GM12878 (cell line): ENCODE measurements around the gene PDZD7. TPM values are rescaled to one million over a fixed set of nuclear protein-coding genes. Genes with fewer than 3 reads are reported as not detected.
A peak's percentile ranks its signal among the peaks of the same experiment; 100 is the strongest.

Source experiments
- ATF3 ChIP-seq: IDR thresholded peaks from 2 replicates; pipeline ENCODE4 v1.6.1; 2011; ENCODE audit warnings: low read depth, mild to moderate bottlenecking, low read length, moderate library complexity, borderline replicate concordance; ENCODE audit errors: extremely low read depth
- CHD2 ChIP-seq: IDR thresholded peaks from 2 replicates; pipeline ENCODE4 v1.6.1; 2011; ENCODE audit warnings: low read depth, low read length, improper control_type of control experiment, borderline replicate concordance
- HDGF ChIP-seq: fragments of 450-650 bp; IDR thresholded peaks from 2 replicates; pipeline ENCODE4 v1.6.1; 2016; ENCODE audit warnings: antibody characterized with exemption
- IRF4 ChIP-seq: IDR thresholded peaks from 2 replicates; pipeline ENCODE4 v1.6.1; 2011; ENCODE audit warnings: low read depth, low read length
- MLLT1 ChIP-seq: fragments of 450-650 bp; IDR thresholded peaks from 2 replicates; pipeline ENCODE4 v1.6.1; 2016; ENCODE audit warnings: mild to moderate bottlenecking
- RBBP5 ChIP-seq: fragments of 200-600 bp; sonication (generic); conservative IDR thresholded peaks from 2 replicates; pipeline ENCODE4 v1.6.1; 2016
- SIN3A ChIP-seq: IDR thresholded peaks from 2 replicates; pipeline ENCODE4 v1.6.1; 2012; ENCODE audit warnings: low read depth, low read length, improper control_type of control experiment
- SMC3 ChIP-seq: IDR thresholded peaks from 2 replicates; pipeline ENCODE4 v1.6.1; 2011; ENCODE audit warnings: low read length, improper control_type of control experiment, borderline replicate concordance
- polyA plus RNA-seq, 11 experiments: library from polyadenylated mRNA; depleted of rRNA in 4 of 11; unstranded in 6 of 11; stranded (reverse) in 5 of 11; fragments of >200 nt; fragmentation: Nextera tagmentation in 4 of 11; fragmentation: Illumina TruSeq in 1 of 11; extraction: Ambion mirVana in 4 of 11; extraction: Trizol in 1 of 11; gene quantifications; 1 replicate in 1 of 11; 2 replicates in 10 of 11; pipeline versions ENCODE4 v1.2.1 to v1.2.3, GENCODE V29; 2011 to 2016; ENCODE audit warnings: inconsistent platforms in 2 of 11, missing spikeins in 2 of 11, low read depth in 1 of 11
- total RNA-seq, 4 experiments: library from RNA; depleted of rRNA in 3 of 4; stranded (reverse); fragments of >200 nt in 3 of 4; fragmentation: Illumina TruSeq in 1 of 4; extraction: Trizol in 1 of 4; gene quantifications; 2 replicates each; pipeline versions ENCODE4 v1.2.1 to v1.2.3, GENCODE V29; 2013 to 2021
- TF ChIP-seq, protein P1 (sequence below): fragments of 450-650 bp; formaldehyde crosslinking; IDR thresholded peaks from 2 replicates; pipeline ENCODE4 v1.4.0; 2022; ENCODE audit warnings: mild to moderate bottlenecking, moderate library complexity
- TF ChIP-seq, protein P2 (sequence below): fragments of 450-650 bp; IDR thresholded peaks from 2 replicates; pipeline ENCODE4 v1.6.1; 2017; ENCODE audit warnings: borderline replicate concordance
- TF ChIP-seq, protein P3 (sequence below): fragments of 450-650 bp; formaldehyde crosslinking; IDR thresholded peaks from 2 replicates; pipeline ENCODE4 v1.4.0; 2020; ENCODE audit warnings: mild to moderate bottlenecking, moderate library complexity

PDZD7 gene
- total and polyA plus RNA-seq, 10 of the 15 experiments (the other 5 are each of a cell fraction or from before 2014, with no cell fraction given) = 0.01 to 0.20 (median 0.03) TPM; not detected in 7

DNA sequence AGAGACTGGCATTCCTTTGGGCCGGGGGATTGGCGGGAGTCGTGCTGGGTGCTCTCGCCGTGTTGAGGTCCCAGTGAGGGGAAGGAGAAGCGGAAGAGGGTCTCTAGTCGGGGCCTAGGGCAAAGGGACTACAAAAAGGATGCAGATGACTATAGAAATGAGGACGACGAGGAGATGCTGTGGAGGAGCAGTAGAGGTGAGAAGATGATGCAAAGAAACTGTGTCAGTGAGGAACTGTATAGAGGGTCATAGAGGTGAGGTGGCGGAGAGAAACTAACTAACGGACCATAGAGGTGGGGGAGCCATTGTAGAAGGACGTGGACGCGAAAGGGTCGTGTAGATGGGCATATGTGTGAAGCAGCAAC, 43.3 kb downstream of the PDZD7 start (continued):
- TF ChIP-seq IRF4 (no peak), SMC3 (no peak), CHD2 (no peak), MLLT1 (0 out of 2 replicates have a peak, but pooled peaks have one; percentile 26), SIN3A (peak; percentile 40; the same call in 1 of the 2 replicates), HDGF (peak; percentile 23; the same call in 1 of the 2 replicates), ATF3 (no peak), RBBP5 (no peak)
- TF ChIP-seq, protein P1, sequence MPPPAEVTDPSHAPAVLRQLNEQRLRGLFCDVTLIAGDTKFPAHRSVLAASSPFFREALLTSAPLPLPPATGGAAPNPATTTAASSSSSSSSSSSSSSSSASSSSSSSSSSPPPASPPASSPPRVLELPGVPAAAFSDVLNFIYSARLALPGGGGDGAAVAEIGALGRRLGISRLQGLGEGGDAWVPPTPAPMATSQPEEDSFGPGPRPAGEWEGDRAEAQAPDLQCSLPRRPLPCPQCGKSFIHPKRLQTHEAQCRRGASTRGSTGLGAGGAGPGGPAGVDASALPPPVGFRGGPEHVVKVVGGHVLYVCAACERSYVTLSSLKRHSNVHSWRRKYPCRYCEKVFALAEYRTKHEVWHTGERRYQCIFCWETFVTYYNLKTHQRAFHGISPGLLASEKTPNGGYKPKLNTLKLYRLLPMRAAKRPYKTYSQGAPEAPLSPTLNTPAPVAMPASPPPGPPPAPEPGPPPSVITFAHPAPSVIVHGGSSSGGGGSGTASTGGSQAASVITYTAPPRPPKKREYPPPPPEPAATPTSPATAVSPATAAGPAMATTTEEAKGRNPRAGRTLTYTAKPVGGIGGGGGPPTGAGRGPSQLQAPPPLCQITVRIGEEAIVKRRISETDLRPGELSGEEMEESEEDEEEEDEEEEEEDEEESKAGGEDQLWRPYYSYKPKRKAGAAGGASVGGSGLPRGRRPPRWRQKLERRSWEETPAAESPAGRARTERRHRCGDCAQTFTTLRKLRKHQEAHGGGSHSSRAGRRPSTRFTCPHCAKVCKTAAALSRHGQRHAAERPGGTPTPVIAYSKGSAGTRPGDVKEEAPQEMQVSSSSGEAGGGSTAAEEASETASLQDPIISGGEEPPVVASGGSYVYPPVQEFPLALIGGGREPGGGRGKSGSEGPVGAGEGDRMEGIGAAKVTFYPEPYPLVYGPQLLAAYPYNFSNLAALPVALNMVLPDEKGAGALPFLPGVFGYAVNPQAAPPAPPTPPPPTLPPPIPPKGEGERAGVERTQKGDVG (CRISPR knock-in tag) = no peak
- TF ChIP-seq, protein P2, sequence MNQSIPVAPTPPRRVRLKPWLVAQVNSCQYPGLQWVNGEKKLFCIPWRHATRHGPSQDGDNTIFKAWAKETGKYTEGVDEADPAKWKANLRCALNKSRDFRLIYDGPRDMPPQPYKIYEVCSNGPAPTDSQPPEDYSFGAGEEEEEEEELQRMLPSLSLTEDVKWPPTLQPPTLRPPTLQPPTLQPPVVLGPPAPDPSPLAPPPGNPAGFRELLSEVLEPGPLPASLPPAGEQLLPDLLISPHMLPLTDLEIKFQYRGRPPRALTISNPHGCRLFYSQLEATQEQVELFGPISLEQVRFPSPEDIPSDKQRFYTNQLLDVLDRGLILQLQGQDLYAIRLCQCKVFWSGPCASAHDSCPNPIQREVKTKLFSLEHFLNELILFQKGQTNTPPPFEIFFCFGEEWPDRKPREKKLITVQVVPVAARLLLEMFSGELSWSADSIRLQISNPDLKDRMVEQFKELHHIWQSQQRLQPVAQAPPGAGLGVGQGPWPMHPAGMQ = no peak
- TF ChIP-seq, protein P3, sequence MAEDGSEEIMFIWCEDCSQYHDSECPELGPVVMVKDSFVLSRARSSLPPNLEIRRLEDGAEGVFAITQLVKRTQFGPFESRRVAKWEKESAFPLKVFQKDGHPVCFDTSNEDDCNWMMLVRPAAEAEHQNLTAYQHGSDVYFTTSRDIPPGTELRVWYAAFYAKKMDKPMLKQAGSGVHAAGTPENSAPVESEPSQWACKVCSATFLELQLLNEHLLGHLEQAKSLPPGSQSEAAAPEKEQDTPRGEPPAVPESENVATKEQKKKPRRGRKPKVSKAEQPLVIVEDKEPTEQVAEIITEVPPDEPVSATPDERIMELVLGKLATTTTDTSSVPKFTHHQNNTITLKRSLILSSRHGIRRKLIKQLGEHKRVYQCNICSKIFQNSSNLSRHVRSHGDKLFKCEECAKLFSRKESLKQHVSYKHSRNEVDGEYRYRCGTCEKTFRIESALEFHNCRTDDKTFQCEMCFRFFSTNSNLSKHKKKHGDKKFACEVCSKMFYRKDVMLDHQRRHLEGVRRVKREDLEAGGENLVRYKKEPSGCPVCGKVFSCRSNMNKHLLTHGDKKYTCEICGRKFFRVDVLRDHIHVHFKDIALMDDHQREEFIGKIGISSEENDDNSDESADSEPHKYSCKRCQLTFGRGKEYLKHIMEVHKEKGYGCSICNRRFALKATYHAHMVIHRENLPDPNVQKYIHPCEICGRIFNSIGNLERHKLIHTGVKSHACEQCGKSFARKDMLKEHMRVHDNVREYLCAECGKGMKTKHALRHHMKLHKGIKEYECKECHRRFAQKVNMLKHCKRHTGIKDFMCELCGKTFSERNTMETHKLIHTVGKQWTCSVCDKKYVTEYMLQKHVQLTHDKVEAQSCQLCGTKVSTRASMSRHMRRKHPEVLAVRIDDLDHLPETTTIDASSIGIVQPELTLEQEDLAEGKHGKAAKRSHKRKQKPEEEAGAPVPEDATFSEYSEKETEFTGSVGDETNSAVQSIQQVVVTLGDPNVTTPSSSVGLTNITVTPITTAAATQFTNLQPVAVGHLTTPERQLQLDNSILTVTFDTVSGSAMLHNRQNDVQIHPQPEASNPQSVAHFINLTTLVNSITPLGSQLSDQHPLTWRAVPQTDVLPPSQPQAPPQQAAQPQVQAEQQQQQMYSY (CRISPR knock-in tag) = no peak
